HepG2 (cell line): ENCODE results near the gene LEMD2. TPM values are rescaled to one million over a fixed set of nuclear protein-coding genes. Genes with fewer than 3 reads are reported as not detected.

Source experiments
- ARID4A ChIP-seq: sonication (generic); formaldehyde crosslinking; IDR thresholded peaks from 2 replicates; pipeline ENCODE4 v1.5.0; 2020; ENCODE audit warnings: mild to moderate bottlenecking, missing genetic modification reagents, borderline replicate concordance
- BRCA1 ChIP-seq: sonication (generic); formaldehyde crosslinking; IDR thresholded peaks from 2 replicates; pipeline ENCODE4 v1.4.0; 2020; ENCODE audit warnings: missing genetic modification reagents
- CCAR2 ChIP-seq: fragments of 200-400 bp; formaldehyde crosslinking; optimal IDR thresholded peaks from 2 replicates; pipeline ENCODE3; 2018; ENCODE audit warnings: low read depth, mild to moderate bottlenecking, low read length, moderate library complexity
- ETV6 ChIP-seq: sonication (generic); formaldehyde crosslinking; conservative IDR thresholded peaks from 2 replicates; pipeline ENCODE4 v1.4.0; 2020; ENCODE audit warnings: missing genetic modification reagents
- FOXO1 ChIP-seq: sonication (generic); formaldehyde crosslinking; IDR thresholded peaks from 2 replicates; pipeline ENCODE4 v1.4.0; 2020; ENCODE audit warnings: missing genetic modification reagents
- IRF2 ChIP-seq: IDR thresholded peaks from 2 replicates; pipeline ENCODE4 v1.6.1; 2018; ENCODE audit warnings: missing genetic modification reagents, missing compliant biosample characterization
- KDM3A ChIP-seq: IDR thresholded peaks from 2 replicates; pipeline ENCODE4 v1.6.1; 2018; ENCODE audit warnings: low read depth, missing compliant biosample characterization
- NBN ChIP-seq: fragments of 450-650 bp; conservative IDR thresholded peaks from 2 replicates; pipeline ENCODE4 v1.6.1; 2017
- PATZ1 ChIP-seq: sonication (generic); formaldehyde crosslinking; IDR thresholded peaks from 2 replicates; pipeline ENCODE4 v1.4.0; 2020; ENCODE audit warnings: missing genetic modification reagents
- RNF219 ChIP-seq: sonication (generic); formaldehyde crosslinking; IDR thresholded peaks from 2 replicates; pipeline ENCODE4 v1.5.0; 2020; ENCODE audit warnings: mild to moderate bottlenecking, missing genetic modification reagents
- SMARCC2 ChIP-seq: fragments of 450-650 bp; IDR thresholded peaks from 2 replicates; pipeline ENCODE4 v1.6.1; 2017; ENCODE audit warnings: antibody characterized with exemption, mild to moderate bottlenecking
- SP140L ChIP-seq: sonication (generic); formaldehyde crosslinking; IDR thresholded peaks from 2 replicates; pipeline ENCODE4 v1.4.0; 2020; ENCODE audit warnings: missing genetic modification reagents, borderline replicate concordance
- TIGD3 ChIP-seq: sonication (generic); formaldehyde crosslinking; IDR thresholded peaks from 2 replicates; pipeline ENCODE4 v1.5.1; 2020; ENCODE audit warnings: mild to moderate bottlenecking, missing genetic modification reagents, borderline replicate concordance
- ZNF138 ChIP-seq: sonication (generic); formaldehyde crosslinking; IDR thresholded peaks from 2 replicates; pipeline ENCODE4 v1.5.0; 2020; ENCODE audit warnings: mild to moderate bottlenecking, low read depth, missing genetic modification reagents
- ZNF251 ChIP-seq: sonication (generic); formaldehyde crosslinking; IDR thresholded peaks from 2 replicates; pipeline ENCODE4 v1.9.0; 2021; ENCODE audit warnings: mild to moderate bottlenecking, missing genetic modification reagents
- ZNF383 ChIP-seq: sonication (generic); formaldehyde crosslinking; IDR thresholded peaks from 2 replicates; pipeline ENCODE4 v1.4.0; 2020; ENCODE audit warnings: missing genetic modification reagents, mild to moderate bottlenecking, borderline replicate concordance
- ZNF577 ChIP-seq: sonication (generic); formaldehyde crosslinking; IDR thresholded peaks from 2 replicates; pipeline ENCODE4 v1.4.0; 2020; ENCODE audit warnings: mild to moderate bottlenecking, low read depth, missing genetic modification reagents, borderline replicate concordance
- ZNF674 ChIP-seq: sonication (generic); formaldehyde crosslinking; IDR thresholded peaks from 2 replicates; pipeline ENCODE4 v1.5.0; 2020; ENCODE audit warnings: low read depth, mild to moderate bottlenecking, missing genetic modification reagents
- ZNF768 ChIP-seq: sonication (generic); formaldehyde crosslinking; IDR thresholded peaks from 2 replicates; pipeline ENCODE4 v1.4.0; 2020; ENCODE audit warnings: missing genetic modification reagents
- polyA plus RNA-seq, 8 experiments: library from polyadenylated mRNA; depleted of rRNA in 3 of 8; stranded (reverse) in 7 of 8; unstranded in 1 of 8; fragments of >200 nt; fragmentation: Illumina TruSeq in 4 of 8; extraction: Trizol in 4 of 8; gene quantifications; 2 replicates each; pipeline versions ENCODE4 v1.2.1 to v1.2.3, GENCODE V29; 2011 to 2016; ENCODE audit warnings: low read depth in 4 of 8, missing spikeins in 1 of 8, mixed read lengths in 1 of 8; ENCODE audit not compliant: insufficient read depth in 1 of 8
- total RNA-seq, 5 experiments: library from RNA; depleted of rRNA; stranded (reverse); fragments of >200 nt; fragmentation: Illumina TruSeq; extraction: Trizol; gene quantifications; 2 replicates each; pipeline ENCODE4 v1.2.3, GENCODE V29; 2016; ENCODE audit warnings: low read depth in 1 of 5

LEMD2 gene
- total and polyA plus RNA-seq, 2 of the 13 experiments (the other 11 are each of a cell fraction or from before 2014, with no cell fraction given), result 45.2 to 62.9 TPM

- no peak for TF ChIP-seq RNF219 (CRISPR knock-in tag)
- no peak for TF ChIP-seq ZNF674 (CRISPR knock-in tag)
- TF ChIP-seq NBN, result no peak
- TF ChIP-seq PATZ1 (CRISPR knock-in tag), result peak; percentile 96
- TF ChIP-seq TIGD3, result no peak
- peak; percentile 62 for TF ChIP-seq FOXO1
- TF ChIP-seq SMARCC2, result no peak
- 0 out of 2 replicates have a peak, but pooled peaks have one; percentile 30 for TF ChIP-seq ZNF577
- 0 out of 2 replicates have a peak, but pooled peaks have one; percentile 71 for TF ChIP-seq ZNF138 (CRISPR knock-in tag)
- TF ChIP-seq KDM3A, result peak; percentile 89; the same call in 1 of the 2 replicates
- peak; percentile 95; the same call in 1 of the 2 replicates for TF ChIP-seq IRF2 (CRISPR knock-in tag)
- peak; percentile 35 for TF ChIP-seq CCAR2
- TF ChIP-seq BRCA1, result no peak; the same call in 1 of the 2 replicates
- peak; percentile 86 for TF ChIP-seq ARID4A (CRISPR knock-in tag)
- no peak for TF ChIP-seq ZNF251 (CRISPR knock-in tag)
- peak; percentile 70; the same call in 1 of the 2 replicates for TF ChIP-seq ZNF768 (CRISPR knock-in tag)
- TF ChIP-seq SP140L, result 0 out of 2 replicates have a peak, but pooled peaks have one; percentile 52
- TF ChIP-seq ETV6 (CRISPR knock-in tag), result peak; percentile 96
- peak; percentile 67; the same call in 1 of the 2 replicates for TF ChIP-seq ZNF383
Measured at GRCh38 chr6:33788694-33789549, at the start of gene LEMD2 (continued).
